HG02981 (cell line): ENCODE measurements around the gene CHMP4B.

Experiments used
- ATAC-seq: cut with Tn5 transposase; IDR thresholded peaks from one replicate; pipeline ENCODE4 v1.9.1; 2021; ENCODE audit warnings: mild to moderate bottlenecking, moderate library complexity; ENCODE audit not compliant: unreplicated experiment

Gene CHMP4B

GRCh38 chr20:33890557-33890956, 79.4 kb downstream of the CHMP4B start:
- ATAC-seq = no peak

GRCh38 chr20:33893314-33893713, 82.2 kb downstream of the CHMP4B start:
- ATAC-seq = no peak

- ATAC-seq = no peak
These were observed 83.7 kb downstream of the CHMP4B start for GRCh38 chr20:33894798-33895197.

- ATAC-seq = no peak
These were observed 85.4 kb downstream of the CHMP4B start for GRCh38 chr20:33896509-33896908.

- no peak for ATAC-seq
These were observed 86.3 kb downstream of the CHMP4B start for GRCh38 chr20:33897313-33897912.

- no peak for ATAC-seq
These were observed 88.0 kb downstream of the CHMP4B start for GRCh38 chr20:33899106-33899505.

- ATAC-seq = no peak
These were observed 89.5 kb downstream of the CHMP4B start for GRCh38 chr20:33900521-33901131.

GRCh38 chr20:33901132-33901523, 90.0 kb downstream of the CHMP4B start:
- ATAC-seq = no peak

GRCh38 chr20:33902011-33902410, 90.9 kb downstream of the CHMP4B start:
- ATAC-seq = no peak
